ENCODE data around the gene NPPC. TPM values are rescaled to one million over a fixed set of nuclear protein-coding genes. Genes with fewer than 3 reads are reported as not detected.
A peak's percentile ranks its signal among the peaks of the same experiment; 100 is the strongest.

Gene NPPC
- total and polyA plus RNA-seq, 2 of the 8 experiments (the other 6 are each of a cell fraction or from before 2014, with no cell fraction given), result 1.3 to 4.7 TPM

- TF ChIP-seq, protein P1, sequence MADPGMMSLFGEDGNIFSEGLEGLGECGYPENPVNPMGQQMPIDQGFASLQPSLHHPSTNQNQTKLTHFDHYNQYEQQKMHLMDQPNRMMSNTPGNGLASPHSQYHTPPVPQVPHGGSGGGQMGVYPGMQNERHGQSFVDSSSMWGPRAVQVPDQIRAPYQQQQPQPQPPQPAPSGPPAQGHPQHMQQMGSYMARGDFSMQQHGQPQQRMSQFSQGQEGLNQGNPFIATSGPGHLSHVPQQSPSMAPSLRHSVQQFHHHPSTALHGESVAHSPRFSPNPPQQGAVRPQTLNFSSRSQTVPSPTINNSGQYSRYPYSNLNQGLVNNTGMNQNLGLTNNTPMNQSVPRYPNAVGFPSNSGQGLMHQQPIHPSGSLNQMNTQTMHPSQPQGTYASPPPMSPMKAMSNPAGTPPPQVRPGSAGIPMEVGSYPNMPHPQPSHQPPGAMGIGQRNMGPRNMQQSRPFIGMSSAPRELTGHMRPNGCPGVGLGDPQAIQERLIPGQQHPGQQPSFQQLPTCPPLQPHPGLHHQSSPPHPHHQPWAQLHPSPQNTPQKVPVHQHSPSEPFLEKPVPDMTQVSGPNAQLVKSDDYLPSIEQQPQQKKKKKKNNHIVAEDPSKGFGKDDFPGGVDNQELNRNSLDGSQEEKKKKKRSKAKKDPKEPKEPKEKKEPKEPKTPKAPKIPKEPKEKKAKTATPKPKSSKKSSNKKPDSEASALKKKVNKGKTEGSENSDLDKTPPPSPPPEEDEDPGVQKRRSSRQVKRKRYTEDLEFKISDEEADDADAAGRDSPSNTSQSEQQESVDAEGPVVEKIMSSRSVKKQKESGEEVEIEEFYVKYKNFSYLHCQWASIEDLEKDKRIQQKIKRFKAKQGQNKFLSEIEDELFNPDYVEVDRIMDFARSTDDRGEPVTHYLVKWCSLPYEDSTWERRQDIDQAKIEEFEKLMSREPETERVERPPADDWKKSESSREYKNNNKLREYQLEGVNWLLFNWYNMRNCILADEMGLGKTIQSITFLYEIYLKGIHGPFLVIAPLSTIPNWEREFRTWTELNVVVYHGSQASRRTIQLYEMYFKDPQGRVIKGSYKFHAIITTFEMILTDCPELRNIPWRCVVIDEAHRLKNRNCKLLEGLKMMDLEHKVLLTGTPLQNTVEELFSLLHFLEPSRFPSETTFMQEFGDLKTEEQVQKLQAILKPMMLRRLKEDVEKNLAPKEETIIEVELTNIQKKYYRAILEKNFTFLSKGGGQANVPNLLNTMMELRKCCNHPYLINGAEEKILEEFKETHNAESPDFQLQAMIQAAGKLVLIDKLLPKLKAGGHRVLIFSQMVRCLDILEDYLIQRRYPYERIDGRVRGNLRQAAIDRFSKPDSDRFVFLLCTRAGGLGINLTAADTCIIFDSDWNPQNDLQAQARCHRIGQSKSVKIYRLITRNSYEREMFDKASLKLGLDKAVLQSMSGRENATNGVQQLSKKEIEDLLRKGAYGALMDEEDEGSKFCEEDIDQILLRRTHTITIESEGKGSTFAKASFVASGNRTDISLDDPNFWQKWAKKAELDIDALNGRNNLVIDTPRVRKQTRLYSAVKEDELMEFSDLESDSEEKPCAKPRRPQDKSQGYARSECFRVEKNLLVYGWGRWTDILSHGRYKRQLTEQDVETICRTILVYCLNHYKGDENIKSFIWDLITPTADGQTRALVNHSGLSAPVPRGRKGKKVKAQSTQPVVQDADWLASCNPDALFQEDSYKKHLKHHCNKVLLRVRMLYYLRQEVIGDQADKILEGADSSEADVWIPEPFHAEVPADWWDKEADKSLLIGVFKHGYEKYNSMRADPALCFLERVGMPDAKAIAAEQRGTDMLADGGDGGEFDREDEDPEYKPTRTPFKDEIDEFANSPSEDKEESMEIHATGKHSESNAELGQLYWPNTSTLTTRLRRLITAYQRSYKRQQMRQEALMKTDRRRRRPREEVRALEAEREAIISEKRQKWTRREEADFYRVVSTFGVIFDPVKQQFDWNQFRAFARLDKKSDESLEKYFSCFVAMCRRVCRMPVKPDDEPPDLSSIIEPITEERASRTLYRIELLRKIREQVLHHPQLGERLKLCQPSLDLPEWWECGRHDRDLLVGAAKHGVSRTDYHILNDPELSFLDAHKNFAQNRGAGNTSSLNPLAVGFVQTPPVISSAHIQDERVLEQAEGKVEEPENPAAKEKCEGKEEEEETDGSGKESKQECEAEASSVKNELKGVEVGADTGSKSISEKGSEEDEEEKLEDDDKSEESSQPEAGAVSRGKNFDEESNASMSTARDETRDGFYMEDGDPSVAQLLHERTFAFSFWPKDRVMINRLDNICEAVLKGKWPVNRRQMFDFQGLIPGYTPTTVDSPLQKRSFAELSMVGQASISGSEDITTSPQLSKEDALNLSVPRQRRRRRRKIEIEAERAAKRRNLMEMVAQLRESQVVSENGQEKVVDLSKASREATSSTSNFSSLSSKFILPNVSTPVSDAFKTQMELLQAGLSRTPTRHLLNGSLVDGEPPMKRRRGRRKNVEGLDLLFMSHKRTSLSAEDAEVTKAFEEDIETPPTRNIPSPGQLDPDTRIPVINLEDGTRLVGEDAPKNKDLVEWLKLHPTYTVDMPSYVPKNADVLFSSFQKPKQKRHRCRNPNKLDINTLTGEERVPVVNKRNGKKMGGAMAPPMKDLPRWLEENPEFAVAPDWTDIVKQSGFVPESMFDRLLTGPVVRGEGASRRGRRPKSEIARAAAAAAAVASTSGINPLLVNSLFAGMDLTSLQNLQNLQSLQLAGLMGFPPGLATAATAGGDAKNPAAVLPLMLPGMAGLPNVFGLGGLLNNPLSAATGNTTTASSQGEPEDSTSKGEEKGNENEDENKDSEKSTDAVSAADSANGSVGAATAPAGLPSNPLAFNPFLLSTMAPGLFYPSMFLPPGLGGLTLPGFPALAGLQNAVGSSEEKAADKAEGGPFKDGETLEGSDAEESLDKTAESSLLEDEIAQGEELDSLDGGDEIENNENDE (IDR thresholded peaks at IDR 0.05; ENCODE audit: insufficient replicate concordance, low read length), result no peak
- TF ChIP-seq HDAC2 (IDR thresholded peaks at IDR 0.05; ENCODE audit: borderline replicate concordance in 1 of 2, low read depth in 2 of 2, low read length in 2 of 2) (0 out of 4 replicates have a peak, but pooled peaks of 1 of the 2 experiments have one; percentile 4), TAF1 (IDR thresholded peaks at IDR 0.05; ENCODE audit: low read depth, low read length) (peak; percentile 76), SIN3A (conservative IDR thresholded peaks at IDR 0.05 in 1 of 2, IDR thresholded peaks at IDR 0.05 in 1 of 2; ENCODE audit: low read depth in 1 of 2, low read length in 2 of 2) (0 out of 4 replicates have a peak, but pooled peaks of 1 of the 2 experiments have one; percentile 25), TEAD4 (IDR thresholded peaks at IDR 0.05; ENCODE audit: low read depth, low read length) (no peak), CTCF (IDR thresholded peaks at IDR 0.05; ENCODE audit: control extremely low read depth in 1 of 3, insufficient read depth in 1 of 3, low read depth in 1 of 3, low read length in 3 of 3) (peak in 2 of 3 experiments; percentile 62 to 78; a peak in 3 of 4 replicates)
- TF ChIP-seq, protein P2, sequence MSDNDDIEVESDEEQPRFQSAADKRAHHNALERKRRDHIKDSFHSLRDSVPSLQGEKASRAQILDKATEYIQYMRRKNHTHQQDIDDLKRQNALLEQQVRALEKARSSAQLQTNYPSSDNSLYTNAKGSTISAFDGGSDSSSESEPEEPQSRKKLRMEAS (IDR thresholded peaks at IDR 0.05), result peak; percentile 87
Measured at GRCh38 chr2:231926180-231926741, at the start of gene NPPC (continued).

All from H1 (cell line).